IgD-negative memory B cell (primary cell): ENCODE results near the gene NHS. TPM values are rescaled to one million over a fixed set of nuclear protein-coding genes. Genes with fewer than 3 reads are reported as not detected.
A peak's percentile ranks its signal among the peaks of the same experiment; 100 is the strongest.

Source experiments
- H3K27ac Mint-ChIP-seq, 3 donors: one replicate each; pipeline ENCODE4 v1.8.0; 2020 to 2022; ENCODE audit warnings: mild to moderate bottlenecking in 3 of 3, mixed read lengths in 3 of 3, moderate library complexity in 1 of 3
- H3K27me3 Mint-ChIP-seq: one replicate; pipeline ENCODE4 v1.8.0; 2021; ENCODE audit warnings: mixed read lengths
- H3K36me3 Mint-ChIP-seq: one replicate; pipeline ENCODE4 v1.8.0; 2020; ENCODE audit warnings: mild to moderate bottlenecking, mixed read lengths
- H3K4me1 Mint-ChIP-seq, 3 donors: one replicate each; pipeline ENCODE4 v1.8.0; 2020 to 2022; ENCODE audit warnings: mixed read lengths in 3 of 3, mild to moderate bottlenecking in 1 of 3
- H3K4me3 Mint-ChIP-seq, 4 donors: one replicate each; pipeline ENCODE4 v1.8.0; 2020 to 2022; ENCODE audit warnings: mild to moderate bottlenecking in 4 of 4, mixed read lengths in 4 of 4, moderate library complexity in 3 of 4
- H3K9me3 Mint-ChIP-seq, 3 donors: one replicate each; pipeline ENCODE4 v1.8.0; 2020 to 2021; ENCODE audit warnings: mixed read lengths in 3 of 3, mild to moderate bottlenecking in 1 of 3
- polyA plus RNA-seq: library from polyadenylated mRNA; unstranded; fragments of 300-500 nt; fragmentation: Illumina TruSeq; gene quantifications from one replicate; pipeline ENCODE4 v1.2.3, GENCODE V29; 2021

The NHS gene
- polyA plus RNA-seq, 1 donor from 2014 or later, result not detected

GRCh38 chrX:17736856-17737709, 362.1 kb downstream of the NHS start, which contains the start of gene SCML1:
Gene SCML1 (plus strand): TSS chrX:17737493. CDS start chrX:17744187, 6,694 bp downstream.
- H3K36me3 Mint-ChIP-seq, result no peaks in the 10 kb centered on the region
- H3K27ac Mint-ChIP-seq, result peak within 1 kb of the TSS; percentile 78 to 92 (median 86)
- peak within 1 kb of the TSS; percentile 75 to 92 (median 89) for H3K4me3 Mint-ChIP-seq
- H3K4me1 Mint-ChIP-seq, result peaks cover 6 to 9% (median 7%) of the 10 kb centered on the region in 3 donors
- H3K9me3 Mint-ChIP-seq, result peaks cover 0 to 4% (median 0%) of the 10 kb centered on the region in 3 donors
- H3K27me3 Mint-ChIP-seq, result peaks cover 10% of the 10 kb centered on the region

GRCh38 chrX:17737710-17737985, 362.6 kb downstream of the NHS start:
- Mint-ChIP-seq H3K4me1 (peaks cover 6 to 9% (median 7%) of the 10 kb centered on the region in 3 donors), H3K36me3 (no peaks in the 10 kb centered on the region), H3K4me3 (peak overlapping the region; percentile 75 to 92 (median 89)), H3K27ac (peak overlapping the region; percentile 73 to 92 (median 78)), H3K9me3 (peaks cover 0 to 4% (median 0%) of the 10 kb centered on the region in 3 donors), H3K27me3 (peaks cover 10% of the 10 kb centered on the region)

GRCh38 chrX:17737986-17738713, 363.1 kb downstream of the NHS start:
- H3K4me1 Mint-ChIP-seq, result peaks cover 6 to 9% (median 7%) of the 10 kb centered on the region in 3 donors
- H3K27me3 Mint-ChIP-seq, result peaks cover 10% of the 10 kb centered on the region
- no peaks in the 10 kb centered on the region for H3K36me3 Mint-ChIP-seq
- peaks cover 0 to 4% (median 0%) of the 10 kb centered on the region in 3 donors for H3K9me3 Mint-ChIP-seq
- H3K4me3 Mint-ChIP-seq, result peak overlapping the region; percentile 75 to 92 (median 89)
- H3K27ac Mint-ChIP-seq, result peak overlapping the region; percentile 78 to 92 (median 86)

- Mint-ChIP-seq H3K27ac (peak overlapping the region in 1 of 3 donors; percentile 86), H3K9me3 (peaks cover 0 to 4% (median 0%) of the 10 kb centered on the region in 3 donors), H3K4me1 (peaks cover 6 to 9% (median 7%) of the 10 kb centered on the region in 3 donors), H3K36me3 (no peaks in the 10 kb centered on the region), H3K27me3 (peaks cover 10% of the 10 kb centered on the region), H3K4me3 (peak overlapping the region; percentile 75 to 92 (median 89))
These were observed 363.9 kb downstream of the NHS start for GRCh38 chrX:17738737-17739535.

- H3K36me3 Mint-ChIP-seq, result no peaks in the 10 kb centered on the region
- no peak overlapping the region for H3K4me3 Mint-ChIP-seq
- peaks cover 6 to 9% (median 7%) of the 10 kb centered on the region in 3 donors for H3K4me1 Mint-ChIP-seq
- H3K27me3 Mint-ChIP-seq, result peaks cover 9% of the 10 kb centered on the region
- H3K9me3 Mint-ChIP-seq, result peaks cover 0 to 4% (median 0%) of the 10 kb centered on the region in 3 donors
- no peak overlapping the region for H3K27ac Mint-ChIP-seq
These were observed 365.4 kb downstream of the NHS start for GRCh38 chrX:17740137-17741122.

- H3K4me3 Mint-ChIP-seq, result no peak overlapping the region
- H3K9me3 Mint-ChIP-seq, result peaks cover 0 to 4% (median 0%) of the 10 kb centered on the region in 3 donors
- H3K27ac Mint-ChIP-seq, result no peak overlapping the region
- H3K4me1 Mint-ChIP-seq, result peaks cover 6 to 9% (median 7%) of the 10 kb centered on the region in 3 donors
- H3K36me3 Mint-ChIP-seq, result no peaks in the 10 kb centered on the region
- H3K27me3 Mint-ChIP-seq, result peaks cover 9% of the 10 kb centered on the region
These were observed 366.1 kb downstream of the NHS start for GRCh38 chrX:17741123-17741511.

DNA sequence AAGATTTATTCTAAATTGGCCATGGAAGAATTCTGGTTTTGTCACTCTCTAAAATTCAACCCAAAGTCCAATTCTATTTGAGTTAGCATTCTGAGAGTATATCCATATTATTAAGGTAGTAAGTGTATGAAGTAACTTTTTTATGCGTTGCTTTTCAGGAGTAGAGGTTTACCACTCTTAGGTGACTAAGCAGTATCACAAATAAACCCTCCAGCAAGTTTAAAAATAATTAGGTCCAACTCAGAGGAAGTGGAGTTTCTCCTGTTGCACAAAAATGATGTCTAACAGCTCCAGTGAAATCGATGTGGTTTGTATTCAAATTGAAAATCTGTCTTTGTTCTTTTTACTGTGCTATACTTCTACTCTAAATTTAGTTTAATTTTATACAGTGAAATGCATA, 368.9 kb downstream of the NHS start:
- H3K27ac Mint-ChIP-seq, result no peak overlapping the region
- H3K27me3 Mint-ChIP-seq, result peaks cover 5% of the 10 kb centered on the region
- no peak overlapping the region for H3K4me3 Mint-ChIP-seq
- no peaks in the 10 kb centered on the region for H3K36me3 Mint-ChIP-seq
- H3K4me1 Mint-ChIP-seq, result peaks cover 4% of the 10 kb centered on the region in 3 donors
- H3K9me3 Mint-ChIP-seq, result peaks cover 0 to under 1% (median 0%) of the 10 kb centered on the region in 3 donors

GRCh38 chrX:17744896-17745523, 370.0 kb downstream of the NHS start:
- H3K4me1 Mint-ChIP-seq, result no peaks in the 10 kb centered on the region
- H3K27me3 Mint-ChIP-seq, result no peaks in the 10 kb centered on the region
- H3K9me3 Mint-ChIP-seq, result no peaks in the 10 kb centered on the region
- no peaks in the 10 kb centered on the region for H3K36me3 Mint-ChIP-seq
- no peak overlapping the region for H3K4me3 Mint-ChIP-seq
- H3K27ac Mint-ChIP-seq, result no peak overlapping the region

DNA sequence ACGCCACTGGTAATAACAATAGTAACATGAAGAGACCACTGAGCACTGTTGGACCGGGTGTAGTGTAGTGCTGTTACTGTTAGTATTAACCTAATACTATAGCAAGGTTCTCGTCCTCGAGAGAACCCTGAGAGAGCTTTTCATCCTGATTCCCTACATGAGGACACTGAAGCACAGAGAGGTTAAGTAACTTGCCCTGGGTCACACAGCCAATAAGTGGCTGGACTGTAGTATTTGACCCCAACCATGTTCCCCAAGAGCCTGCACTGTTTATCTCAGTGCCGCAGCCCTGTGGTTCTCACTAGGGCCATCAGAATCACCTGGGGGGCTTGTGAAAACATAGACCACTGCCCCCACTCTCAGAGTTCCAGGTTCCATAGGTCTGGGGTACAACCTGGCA, 372.7 kb downstream of the NHS start:
- Mint-ChIP-seq H3K27me3 (no peaks in the 10 kb centered on the region), H3K4me3 (no peak overlapping the region), H3K4me1 (no peaks in the 10 kb centered on the region), H3K36me3 (no peaks in the 10 kb centered on the region), H3K27ac (no peak overlapping the region), H3K9me3 (no peaks in the 10 kb centered on the region)

GRCh38 chrX:17748684-17749083, 373.7 kb downstream of the NHS start:
- Mint-ChIP-seq H3K4me1 (no peaks in the 10 kb centered on the region), H3K27ac (no peak overlapping the region), H3K4me3 (no peak overlapping the region), H3K9me3 (no peaks in the 10 kb centered on the region), H3K27me3 (no peaks in the 10 kb centered on the region), H3K36me3 (no peaks in the 10 kb centered on the region)

DNA sequence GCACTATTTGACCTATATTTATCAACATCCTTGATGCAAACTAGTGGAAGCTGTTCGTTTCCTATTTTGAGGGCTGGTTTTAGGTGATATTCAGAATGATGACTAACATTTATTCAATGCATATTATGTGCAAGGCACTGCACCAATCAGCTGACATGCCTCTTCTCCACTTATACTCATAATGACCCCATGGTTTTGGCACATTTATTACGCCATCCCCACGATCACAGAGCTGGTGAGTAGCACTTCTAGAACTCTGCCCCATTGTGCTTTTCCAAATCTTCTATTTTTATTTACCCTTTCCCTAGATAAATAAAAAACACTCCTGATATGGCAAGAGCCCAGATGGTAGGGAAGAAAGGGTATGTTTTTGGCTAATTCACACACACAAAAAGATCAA, 375.4 kb downstream of the NHS start:
- H3K4me1 Mint-ChIP-seq, result no peaks in the 10 kb centered on the region
- H3K27ac Mint-ChIP-seq, result no peak overlapping the region
- no peaks in the 10 kb centered on the region for H3K36me3 Mint-ChIP-seq

GRCh38 chrX:17758382-17758781, 383.4 kb downstream of the NHS start:
- Mint-ChIP-seq H3K9me3 (peaks cover 0 to 2% (median 0%) of the 10 kb centered on the region in 3 donors), H3K36me3 (no peaks in the 10 kb centered on the region), H3K4me1 (no peaks in the 10 kb centered on the region), H3K4me3 (no peak overlapping the region), H3K27ac (no peak overlapping the region), H3K27me3 (no peaks in the 10 kb centered on the region)

More for the DNA sequence above, 375.4 kb downstream of the NHS start:
- no peak overlapping the region for H3K4me3 Mint-ChIP-seq
- no peaks in the 10 kb centered on the region for H3K27me3 Mint-ChIP-seq
- no peaks in the 10 kb centered on the region for H3K9me3 Mint-ChIP-seq

DNA sequence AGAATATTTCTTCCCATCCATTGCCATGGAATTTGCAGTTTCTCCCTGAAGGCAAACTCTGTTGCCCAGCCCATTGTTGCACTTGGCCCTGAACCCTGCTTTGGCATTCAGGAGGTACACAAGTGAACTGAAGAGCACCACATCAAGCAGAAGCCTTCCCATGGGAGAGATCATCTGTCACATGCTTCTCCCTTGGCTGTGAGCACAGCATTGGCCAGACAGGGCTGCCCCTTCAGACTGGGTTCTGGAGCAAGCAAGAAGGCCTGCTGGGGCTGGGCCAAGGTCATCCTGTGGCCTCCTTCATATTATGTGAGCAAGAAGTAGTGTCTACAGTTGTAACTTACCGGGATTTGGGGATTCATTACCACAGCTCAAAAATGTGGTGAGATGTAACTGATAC, 385.0 kb downstream of the NHS start:
- Mint-ChIP-seq H3K27ac (no peak overlapping the region), H3K4me3 (no peak overlapping the region), H3K4me1 (no peaks in the 10 kb centered on the region), H3K36me3 (no peaks in the 10 kb centered on the region), H3K27me3 (no peaks in the 10 kb centered on the region), H3K9me3 (peaks cover 0 to 2% (median 0%) of the 10 kb centered on the region in 3 donors)
